GM19025 (cell line): ENCODE data around the gene TTLL13.
"Not testable (repeated sequence)": the region's sequence is repeated elsewhere in the genome, so short reads cannot be mapped to it uniquely, and the experiment has no call there.

Experiments used
- ATAC-seq: cut with Tn5 transposase; IDR thresholded peaks from one replicate; pipeline ENCODE4 v1.9.1; 2021; ENCODE audit warnings: mild to moderate bottlenecking, low read depth, moderate library complexity; ENCODE audit not compliant: unreplicated experiment

The TTLL13 gene

DNA sequence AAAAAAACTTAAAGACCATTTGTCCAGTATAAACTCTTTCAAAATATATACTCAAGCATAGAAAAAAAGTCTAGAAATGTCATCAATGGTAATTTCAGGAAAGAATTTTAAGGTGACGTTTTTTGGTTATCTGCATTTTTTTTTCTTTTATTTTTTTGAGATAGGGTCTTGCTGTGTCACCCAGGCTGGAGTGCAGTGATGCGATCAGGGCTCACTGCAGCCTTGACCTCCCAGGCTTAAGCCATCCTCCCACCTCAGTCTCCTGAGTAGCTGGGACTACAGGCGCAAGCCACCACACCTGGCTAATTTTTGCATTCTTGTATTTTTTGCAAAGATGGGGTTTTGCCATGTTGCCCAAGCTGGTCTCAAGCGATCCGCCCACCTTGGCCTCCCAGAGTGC lies 31.4 kb downstream of the TTLL13 start:
- ATAC-seq: not testable (repeated sequence)

DNA sequence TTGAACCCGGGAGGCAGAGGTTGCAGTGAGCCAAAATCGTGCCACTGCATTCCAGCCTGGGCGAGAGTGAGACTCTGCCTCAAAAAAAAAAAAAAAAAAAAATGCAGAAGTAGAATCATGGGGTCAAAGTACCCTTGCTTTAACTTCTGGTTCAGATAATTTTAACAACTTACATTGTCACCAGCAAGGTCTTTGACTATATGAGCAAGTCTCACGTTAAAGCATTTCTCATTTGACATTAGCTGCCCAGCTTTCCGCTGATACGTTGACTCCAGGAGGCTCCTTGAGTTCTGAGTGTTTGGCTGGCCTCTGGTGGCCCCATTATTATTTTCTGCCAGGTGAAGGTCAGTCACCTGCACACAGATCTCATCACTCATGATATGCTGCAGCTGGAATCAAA lies 32.3 kb downstream of the TTLL13 start:
- not testable (repeated sequence) for ATAC-seq

DNA sequence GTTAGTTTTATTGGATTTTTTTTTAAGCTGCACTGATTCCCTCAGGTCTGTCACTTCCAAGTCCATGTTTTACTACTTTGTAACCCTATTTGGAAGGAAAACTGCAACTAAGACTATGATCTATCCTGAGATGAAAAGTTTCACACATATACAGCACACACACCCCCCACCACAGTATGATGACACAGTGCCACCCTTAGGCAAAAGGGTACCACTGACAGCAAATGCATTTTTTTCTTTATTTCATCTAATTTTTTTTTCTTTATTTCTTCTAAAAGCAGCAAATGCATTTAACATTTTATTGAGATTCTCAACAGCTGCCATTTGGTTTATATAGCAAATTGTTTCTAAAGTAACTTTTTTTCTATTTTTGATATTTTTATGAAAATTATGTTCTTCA lies 37.3 kb downstream of the TTLL13 start:
- ATAC-seq: no peak

DNA sequence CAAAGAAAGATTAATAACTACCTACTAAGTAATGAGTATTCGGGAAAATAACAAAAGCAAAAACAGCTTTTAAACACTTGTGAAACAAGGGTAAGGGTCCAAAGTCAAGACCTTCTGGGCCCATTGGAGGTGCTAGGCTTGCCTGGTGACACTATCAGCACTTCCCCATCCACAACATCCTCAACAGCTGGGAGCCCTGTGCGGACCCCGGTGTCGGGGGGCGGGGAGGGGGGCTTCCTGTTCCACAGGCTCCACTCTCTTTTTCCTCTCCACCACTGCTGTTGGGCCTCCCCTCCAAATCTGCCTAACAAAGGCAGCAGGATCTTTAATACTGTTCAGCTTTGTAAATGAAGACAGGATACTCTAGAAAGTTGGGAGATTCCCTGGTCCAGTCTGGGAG lies 37.7 kb downstream of the TTLL13 start:
- no peak for ATAC-seq

DNA sequence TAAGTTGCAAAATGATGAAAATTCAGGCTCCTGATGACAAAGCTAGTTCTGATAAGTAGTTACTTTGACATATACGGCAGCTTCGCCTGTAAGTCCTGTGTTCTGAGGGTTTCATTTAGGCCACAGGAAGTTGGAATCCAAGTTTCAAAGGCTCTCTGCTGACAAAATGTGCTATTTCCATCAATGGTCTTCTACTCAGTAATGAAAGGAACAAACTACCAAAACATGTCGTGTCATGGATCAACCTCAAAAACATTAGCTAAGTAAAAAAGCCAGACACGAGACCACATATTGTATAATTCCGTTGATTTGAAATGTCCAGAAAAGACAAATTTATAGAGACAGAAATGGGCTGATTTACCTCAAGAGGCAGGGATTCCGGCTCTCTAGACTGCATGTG lies 38.6 kb downstream of the TTLL13 start:
- ATAC-seq: no peak

DNA sequence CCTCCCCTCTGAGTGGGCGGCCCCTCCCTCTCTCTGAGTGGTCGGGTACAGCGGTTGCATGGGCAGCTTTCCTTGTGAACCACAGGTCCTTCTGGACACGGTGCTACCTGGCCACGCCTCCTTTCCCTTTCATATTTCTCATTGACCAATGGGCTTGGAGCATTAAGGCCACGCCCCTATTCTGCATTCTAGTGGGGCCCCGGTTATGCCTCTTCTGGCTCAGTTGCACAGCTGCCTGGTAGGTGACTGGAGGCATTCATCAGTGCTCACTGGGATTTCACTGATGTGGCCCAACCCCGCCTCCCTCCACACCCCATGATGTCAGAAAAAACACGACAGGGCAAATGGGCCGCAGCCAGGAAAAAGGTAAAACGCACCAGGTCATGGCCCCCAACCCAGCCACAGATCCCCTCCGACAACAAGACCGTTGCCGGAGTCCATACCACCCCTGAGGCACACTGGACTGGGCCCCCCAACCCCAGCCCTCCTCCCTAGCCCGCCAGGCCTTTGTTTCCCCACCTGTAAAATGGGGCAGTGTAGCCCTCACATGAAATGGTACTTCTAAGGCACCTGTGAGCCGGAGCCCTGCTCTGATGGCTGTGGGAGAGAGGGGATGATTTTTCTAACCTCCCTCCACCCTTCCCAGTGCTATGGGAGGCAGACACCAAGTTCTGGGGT lies 42.5 kb downstream of the TTLL13 start:
- no peak for ATAC-seq

DNA sequence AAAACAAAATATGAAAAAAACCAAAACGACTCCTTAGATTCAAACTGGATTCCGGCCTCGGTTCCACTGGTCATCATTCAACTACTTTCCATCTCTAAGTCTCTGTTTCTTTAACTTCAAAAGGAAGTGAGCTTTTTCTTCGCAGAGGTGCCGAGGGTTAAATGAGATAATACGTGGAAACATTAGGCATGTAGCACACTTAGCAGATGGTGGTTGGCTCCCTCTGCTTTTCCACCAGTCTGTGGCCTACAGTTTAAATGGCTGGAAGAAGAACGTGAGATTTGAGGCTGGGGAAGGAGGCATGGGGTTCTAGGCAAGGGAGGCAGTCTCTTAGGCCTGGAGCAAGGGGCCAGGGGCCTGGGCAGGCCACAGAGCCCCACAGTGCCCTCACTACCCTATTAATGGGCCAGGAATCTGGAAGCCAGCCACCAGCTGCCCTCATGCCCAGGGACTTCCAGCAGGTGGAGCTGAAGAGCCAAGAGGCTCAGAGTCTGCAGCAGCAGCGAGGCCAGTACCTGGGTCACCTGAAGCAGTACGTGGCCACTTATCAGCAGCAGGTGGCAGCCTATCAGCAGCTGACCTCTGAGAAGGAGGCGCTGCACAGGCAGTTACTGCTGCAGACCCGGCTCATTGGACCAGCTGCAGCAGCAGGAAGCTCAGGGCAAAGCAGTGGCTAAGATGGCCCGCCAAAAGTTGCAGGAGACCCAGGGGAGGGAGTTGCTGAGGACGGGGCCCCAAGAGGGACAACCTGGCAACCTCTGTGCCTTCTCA lies 43.9 kb downstream of the TTLL13 start:
- ATAC-seq: not testable (repeated sequence)

DNA sequence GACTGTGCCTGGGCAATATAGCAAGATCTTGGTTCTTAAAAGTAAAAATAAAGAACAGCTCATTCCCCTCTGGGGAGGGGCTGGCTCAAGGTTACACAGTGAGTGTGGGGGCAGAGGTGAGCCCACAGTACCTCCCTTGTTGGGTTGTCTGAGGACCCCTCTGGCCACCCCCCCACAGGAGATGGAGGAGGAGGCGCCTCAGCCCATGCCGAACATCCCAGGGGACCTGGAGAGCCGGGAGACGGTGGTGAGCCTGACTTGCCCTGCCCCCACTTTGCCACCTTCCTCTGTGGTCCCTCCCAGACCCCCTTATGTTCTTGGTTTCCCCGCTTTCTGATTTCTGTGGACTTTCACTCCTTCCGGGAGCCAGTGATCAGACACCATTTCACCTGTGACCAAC lies 44.8 kb downstream of the TTLL13 start:
- ATAC-seq: no peak

DNA sequence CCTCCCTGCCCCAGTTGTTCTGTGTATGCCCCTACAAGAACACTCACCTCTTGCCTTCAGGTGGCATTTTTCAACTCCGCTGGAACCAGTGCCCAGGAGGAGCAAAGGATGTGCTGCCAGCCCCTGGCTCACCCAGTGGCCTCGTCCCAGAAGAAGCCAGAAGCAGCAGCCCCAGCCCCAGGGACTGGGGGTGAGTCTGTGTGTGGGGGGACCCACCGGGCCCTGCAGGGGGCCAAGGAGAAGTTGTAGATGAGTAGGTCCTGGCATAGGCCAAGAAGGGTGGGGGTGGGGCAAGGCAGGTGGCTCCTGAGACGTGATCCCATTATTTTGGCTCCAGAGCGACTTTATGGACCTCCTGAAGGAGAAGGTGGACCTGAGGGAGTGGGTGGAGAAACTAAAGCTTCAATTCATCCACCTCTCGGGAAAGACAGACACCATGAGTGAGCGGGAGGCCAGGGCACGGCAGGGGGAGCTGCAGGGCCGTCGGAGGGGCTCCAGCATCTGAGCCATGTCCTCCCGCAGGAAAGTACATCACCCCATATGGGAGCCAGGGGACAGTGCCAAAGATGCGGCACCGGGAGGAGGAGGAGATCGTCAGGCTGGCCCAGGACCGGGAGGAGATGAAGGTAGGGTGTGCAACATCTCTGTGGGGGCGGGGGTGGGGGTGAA lies 45.4 kb downstream of the TTLL13 start:
- ATAC-seq: no peak

DNA sequence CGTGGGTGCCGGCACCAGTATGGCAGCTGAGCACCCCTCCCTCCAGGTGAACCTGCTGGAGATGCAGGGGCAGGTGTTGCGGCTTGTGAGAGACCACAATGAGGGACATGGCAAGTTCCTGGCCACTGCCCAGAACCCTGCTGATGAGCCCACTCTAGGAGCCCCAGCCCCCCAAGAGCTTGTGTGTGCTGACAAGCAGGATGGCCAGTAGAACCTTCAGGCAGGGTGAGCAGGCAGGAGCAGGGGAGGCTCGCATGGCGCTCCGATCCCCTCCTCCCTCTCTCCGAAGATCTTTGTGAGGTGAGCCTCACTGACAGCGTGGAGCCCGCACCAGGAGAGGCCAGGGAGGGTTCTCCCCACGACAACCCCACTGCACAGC lies 45.9 kb downstream of the TTLL13 start:
- ATAC-seq: no peak

DNA sequence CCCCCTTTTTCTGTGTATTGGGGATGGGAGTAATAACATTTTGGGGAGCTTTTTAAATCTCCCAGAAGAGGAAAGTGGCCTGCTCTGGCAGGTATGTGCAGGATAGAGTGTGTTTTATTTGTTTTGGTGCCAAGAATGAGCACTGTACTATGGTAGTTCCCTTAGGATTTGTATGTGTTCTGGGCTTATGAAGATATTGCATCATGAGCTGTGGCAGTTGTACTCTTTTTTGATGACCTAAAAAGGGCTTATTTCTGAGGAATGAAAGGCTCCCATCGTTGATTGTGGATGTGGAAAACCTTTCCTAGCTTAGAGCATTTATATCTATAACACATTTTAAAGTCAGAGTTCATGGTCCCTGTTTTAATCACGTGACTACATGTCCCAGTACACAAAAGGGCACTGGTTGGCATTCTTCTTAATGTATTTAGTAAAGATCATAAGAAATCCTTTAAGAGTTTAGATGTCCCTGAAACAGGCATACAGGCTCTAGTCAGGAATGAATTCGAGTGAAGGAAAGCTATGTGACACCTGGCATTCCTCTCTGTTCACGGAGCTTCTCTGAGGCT lies 47.0 kb downstream of the TTLL13 start:
- not testable (repeated sequence) for ATAC-seq

DNA sequence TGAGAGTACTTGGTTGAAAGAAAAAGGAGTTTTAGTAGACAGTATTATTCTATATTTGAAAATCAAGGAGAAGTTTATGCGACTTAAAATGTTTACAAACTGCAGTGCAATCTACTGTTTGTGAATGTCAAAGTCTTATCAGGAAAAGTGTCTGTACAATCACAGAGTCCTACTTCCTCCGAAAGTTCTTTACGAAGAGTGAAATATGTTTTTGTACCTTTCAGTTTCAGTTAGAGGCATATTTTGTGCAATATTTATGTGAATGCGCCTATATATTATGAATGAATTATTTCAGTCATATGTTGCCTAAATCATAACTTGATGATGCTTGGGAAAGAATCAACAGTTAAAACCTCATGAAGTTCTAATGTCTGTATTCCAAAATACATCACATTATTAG lies 47.7 kb downstream of the TTLL13 start:
- ATAC-seq: no peak

DNA sequence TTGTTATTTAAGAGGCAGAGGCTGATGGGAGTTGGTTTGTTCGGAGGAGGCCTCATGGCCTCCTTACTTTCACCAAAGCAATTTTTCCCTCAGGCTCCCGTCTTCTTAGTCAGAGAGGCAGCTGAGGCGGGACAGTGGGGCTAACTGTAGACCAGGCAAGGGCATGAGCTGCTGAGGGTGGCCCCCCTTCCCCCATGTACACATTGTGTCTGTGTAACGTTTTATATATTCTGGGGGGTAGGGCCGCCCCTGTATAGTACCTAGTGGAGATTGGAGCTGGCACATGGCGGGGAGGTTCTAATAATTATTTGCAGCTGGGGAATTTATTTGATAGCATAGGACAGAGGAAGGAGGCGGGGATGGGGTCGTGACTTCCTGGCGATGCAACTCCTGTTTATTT lies 51.2 kb downstream of the TTLL13 start:
- ATAC-seq: no peak

DNA sequence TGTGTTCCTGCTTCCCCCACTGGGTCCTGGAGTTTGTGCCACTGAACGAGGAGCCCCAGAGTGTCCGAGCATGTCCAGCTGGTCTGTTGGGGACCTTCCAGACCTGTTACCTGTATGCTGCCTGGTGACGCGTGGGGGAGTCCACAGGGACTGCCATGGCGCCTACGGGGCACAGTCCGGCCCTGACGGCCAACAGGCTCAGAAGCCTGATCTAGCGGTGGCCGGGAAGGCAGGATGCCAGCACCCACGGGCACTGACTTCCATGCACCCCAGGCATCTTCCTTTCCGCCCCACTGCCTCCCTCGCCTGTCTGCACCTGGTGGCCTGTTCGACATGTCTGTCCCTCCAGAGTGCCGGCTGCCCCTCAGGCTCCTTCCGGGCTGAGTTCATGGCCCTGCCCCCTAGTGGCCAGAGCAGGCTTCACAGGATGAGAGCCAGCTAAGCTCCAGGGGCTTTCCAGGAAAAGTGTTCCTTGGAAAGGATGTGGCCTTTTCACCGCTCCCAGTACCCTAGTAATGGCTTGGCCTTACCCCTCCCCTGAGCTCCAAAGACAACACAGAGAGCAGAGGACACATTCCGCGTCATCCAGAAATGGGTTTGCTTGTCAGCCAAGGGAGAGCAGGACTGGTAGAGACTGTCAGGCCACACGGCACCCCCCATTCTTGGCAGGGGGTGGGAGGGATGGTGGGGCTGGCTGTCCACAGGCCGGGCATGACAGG lies 51.8 kb downstream of the TTLL13 start:
- ATAC-seq: no peak

DNA sequence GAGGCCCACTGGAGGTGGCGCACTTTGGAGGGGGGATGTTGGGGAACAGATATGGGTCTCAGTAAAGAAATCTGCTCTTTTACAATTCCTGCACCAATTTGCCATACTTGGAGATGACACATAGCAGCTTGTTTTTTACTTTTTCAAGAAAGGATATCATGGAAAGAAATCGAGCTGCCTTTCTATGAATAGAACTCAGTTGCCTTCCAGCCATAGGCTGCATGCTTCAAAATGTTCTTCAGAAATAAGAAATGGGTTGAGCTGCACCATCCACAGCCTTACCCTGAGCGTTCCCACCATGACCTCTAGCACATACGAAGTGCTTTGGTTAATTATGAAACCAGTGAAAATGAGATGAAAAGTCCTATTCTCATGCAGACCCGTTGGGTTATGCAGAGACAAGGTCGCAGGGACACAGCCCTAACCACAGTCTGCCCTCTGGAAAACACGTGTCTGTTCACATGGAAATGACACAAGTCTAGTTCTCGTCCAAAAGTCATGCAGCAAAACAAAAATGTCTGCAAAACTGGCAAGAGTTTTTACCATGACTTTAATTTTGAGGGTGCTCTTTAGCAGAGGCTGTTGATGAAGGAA lies 52.4 kb downstream of the TTLL13 start:
- no peak for ATAC-seq

DNA sequence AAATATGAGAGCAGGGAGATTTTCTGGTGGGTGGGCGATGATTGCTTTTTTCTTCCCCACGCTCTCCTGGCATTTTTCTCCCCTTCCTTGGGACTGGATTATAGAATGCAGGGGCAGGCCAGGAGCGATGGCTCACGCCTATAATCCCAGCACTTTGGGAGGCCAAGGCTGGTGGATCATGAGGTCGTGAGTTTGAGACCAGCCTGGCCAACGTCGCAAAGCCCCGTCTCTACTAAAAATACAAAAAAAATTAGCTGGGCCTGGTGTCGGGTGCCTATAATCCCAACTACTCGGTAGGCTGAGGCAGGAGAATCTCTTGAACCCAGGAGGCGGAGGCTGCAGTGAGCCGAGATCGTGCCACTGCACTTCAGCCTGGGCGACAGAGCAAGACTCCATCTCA lies 56.0 kb downstream of the TTLL13 start:
- ATAC-seq: not testable (repeated sequence)

DNA sequence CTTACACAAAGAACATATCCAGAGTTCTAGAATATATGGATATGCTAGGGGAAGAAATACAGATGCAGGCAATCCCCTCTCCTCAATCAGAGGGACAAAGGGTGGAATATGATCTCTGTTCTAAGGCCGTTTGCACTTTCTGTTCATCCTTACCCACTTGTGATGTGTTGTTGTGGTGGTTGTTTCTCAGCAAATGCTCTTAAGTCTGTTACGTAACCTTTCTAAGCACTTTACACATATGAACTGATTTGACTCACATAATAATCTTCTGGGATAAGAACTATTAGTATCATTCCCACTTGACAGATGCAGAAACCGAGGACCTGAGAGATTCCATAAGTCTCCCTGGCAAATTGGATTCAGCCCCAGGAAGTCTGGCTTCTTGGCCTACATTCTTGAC lies 56.6 kb downstream of the TTLL13 start:
- ATAC-seq: no peak

DNA sequence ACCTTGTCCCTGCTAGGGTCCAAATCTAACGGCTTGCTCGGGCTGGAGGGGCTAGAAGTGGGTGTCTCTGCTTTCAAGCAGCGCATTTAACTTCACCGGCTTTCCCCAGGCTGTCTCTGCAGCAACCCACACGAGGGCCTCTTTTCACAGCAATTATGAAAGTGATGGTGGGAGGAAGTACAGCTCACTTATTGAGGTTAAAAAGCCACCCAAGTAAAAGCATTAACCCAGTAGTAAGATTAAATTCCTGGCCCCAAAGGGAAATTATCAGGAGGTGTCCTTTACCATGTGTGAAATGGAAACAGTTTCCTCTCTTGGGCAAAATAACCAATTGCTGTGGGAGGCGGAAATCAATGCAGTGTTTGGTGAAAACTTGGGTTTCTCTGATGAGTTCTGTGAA lies 57.2 kb downstream of the TTLL13 start:
- ATAC-seq: peak; percentile 55

DNA sequence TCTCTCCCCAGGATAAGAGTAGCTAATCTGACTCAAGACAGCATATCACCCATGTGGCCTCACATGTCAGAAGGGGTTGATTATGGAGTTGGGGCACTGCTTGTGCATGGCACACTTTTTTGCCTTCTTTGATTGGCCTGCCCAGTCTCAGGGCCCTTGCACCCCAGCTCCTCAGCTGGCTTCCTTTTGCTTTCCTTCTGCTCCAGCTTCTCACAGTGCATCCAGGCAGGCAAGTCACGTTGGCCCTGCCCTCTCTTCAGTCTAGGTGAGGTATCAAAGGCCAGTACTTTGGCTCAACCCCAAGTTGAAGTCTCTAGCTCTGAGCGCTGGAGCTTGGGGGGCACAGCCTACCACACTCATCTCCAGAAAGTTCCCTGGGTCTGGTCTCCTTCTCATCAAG lies 58.3 kb downstream of the TTLL13 start:
- no peak for ATAC-seq

DNA sequence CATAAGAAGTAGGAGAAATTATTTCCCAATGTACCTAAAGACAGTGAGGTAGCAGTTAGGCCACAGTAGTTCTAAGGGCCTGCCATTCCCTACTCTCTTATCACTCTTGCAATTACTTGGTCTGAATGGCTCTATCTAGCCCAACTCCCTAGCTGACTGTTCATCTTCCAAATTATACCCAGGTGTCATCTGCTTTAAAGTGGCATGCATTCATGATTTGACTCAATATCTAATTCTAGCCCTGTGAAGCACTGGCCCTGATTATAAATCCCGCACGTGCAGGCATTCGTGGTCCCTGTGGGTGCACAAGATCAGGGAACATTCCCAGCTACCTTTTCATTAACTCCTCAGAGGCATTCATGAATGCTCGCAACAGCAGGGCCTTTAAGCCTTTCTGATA lies 59.7 kb downstream of the TTLL13 start:
- no peak for ATAC-seq
